Nephron (organoid): ENCODE measurements around the gene ZNF618.

ENCODE experiments used
- H3K27ac Mint-ChIP-seq, 3 experiments: 2 replicates each; pipeline ENCODE4 v1.8.0; 2020; ENCODE audit warnings: mixed read lengths in 3 of 3, mild to moderate bottlenecking in 2 of 3, moderate library complexity in 1 of 3
- H3K27me3 Mint-ChIP-seq: 2 replicates; pipeline ENCODE4 v1.8.0; 2021; ENCODE audit warnings: low read depth, mild to moderate bottlenecking, moderate library complexity, mixed read lengths
- H3K36me3 Mint-ChIP-seq: 2 replicates; pipeline ENCODE4 v1.8.0; 2020; ENCODE audit warnings: low read depth, mixed read lengths
- H3K4me1 Mint-ChIP-seq: 2 replicates; pipeline ENCODE4 v1.8.0; 2020; ENCODE audit warnings: mixed read lengths
- H3K4me3 Mint-ChIP-seq, 3 experiments: 2 replicates each; pipeline ENCODE4 v1.8.0; 2020; ENCODE audit warnings: mild to moderate bottlenecking in 3 of 3, mixed read lengths in 3 of 3, moderate library complexity in 2 of 3
- H3K9me3 Mint-ChIP-seq: 2 replicates; pipeline ENCODE4 v1.8.0; 2020; ENCODE audit warnings: mixed read lengths
- TF ChIP-seq, protein P1 (sequence below), 3 experiments: fragments of 200-600 bp; sonication (generic); IDR thresholded peaks; one replicate each; pipeline ENCODE4 v1.5.0; 2021; ENCODE audit warnings: antibody characterized with exemption in 3 of 3; ENCODE audit not compliant: unreplicated experiment in 3 of 3

Gene ZNF618

DNA sequence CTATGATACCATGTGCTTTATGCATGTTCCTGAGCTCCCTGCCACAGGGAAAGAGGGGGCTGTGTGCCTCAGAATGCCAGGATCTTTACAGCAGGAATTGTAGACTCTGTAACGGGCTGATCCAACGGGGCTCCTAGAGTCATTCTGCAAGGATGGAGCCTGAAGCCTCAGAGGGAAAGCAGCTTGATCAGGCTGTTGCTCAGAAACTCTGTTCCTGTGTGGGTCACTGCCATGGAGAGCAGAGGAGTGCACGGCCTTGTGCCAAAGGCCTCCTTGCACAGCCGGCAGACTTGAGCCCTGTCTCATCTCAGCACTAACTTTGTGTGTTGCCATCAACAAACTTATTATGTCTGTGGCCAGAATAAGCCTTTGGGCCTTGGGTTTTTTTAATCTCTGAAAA, 150.2 kb downstream of the ZNF618 start:
- Mint-ChIP-seq H3K9me3 (peaks cover 37% of the 10 kb centered on the region), H3K4me1 (peaks cover 6% of the 10 kb centered on the region), H3K27ac (no peak overlapping the region), H3K27me3 (no peaks in the 10 kb centered on the region), H3K36me3 (peaks cover 88% of the 10 kb centered on the region), H3K4me3 (no peak overlapping the region)
- TF ChIP-seq, protein P1, sequence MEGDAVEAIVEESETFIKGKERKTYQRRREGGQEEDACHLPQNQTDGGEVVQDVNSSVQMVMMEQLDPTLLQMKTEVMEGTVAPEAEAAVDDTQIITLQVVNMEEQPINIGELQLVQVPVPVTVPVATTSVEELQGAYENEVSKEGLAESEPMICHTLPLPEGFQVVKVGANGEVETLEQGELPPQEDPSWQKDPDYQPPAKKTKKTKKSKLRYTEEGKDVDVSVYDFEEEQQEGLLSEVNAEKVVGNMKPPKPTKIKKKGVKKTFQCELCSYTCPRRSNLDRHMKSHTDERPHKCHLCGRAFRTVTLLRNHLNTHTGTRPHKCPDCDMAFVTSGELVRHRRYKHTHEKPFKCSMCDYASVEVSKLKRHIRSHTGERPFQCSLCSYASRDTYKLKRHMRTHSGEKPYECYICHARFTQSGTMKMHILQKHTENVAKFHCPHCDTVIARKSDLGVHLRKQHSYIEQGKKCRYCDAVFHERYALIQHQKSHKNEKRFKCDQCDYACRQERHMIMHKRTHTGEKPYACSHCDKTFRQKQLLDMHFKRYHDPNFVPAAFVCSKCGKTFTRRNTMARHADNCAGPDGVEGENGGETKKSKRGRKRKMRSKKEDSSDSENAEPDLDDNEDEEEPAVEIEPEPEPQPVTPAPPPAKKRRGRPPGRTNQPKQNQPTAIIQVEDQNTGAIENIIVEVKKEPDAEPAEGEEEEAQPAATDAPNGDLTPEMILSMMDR (IDR thresholded peaks at IDR 0.05; ENCODE audit: unreplicated experiment in 3 of 3) = no peak

DNA sequence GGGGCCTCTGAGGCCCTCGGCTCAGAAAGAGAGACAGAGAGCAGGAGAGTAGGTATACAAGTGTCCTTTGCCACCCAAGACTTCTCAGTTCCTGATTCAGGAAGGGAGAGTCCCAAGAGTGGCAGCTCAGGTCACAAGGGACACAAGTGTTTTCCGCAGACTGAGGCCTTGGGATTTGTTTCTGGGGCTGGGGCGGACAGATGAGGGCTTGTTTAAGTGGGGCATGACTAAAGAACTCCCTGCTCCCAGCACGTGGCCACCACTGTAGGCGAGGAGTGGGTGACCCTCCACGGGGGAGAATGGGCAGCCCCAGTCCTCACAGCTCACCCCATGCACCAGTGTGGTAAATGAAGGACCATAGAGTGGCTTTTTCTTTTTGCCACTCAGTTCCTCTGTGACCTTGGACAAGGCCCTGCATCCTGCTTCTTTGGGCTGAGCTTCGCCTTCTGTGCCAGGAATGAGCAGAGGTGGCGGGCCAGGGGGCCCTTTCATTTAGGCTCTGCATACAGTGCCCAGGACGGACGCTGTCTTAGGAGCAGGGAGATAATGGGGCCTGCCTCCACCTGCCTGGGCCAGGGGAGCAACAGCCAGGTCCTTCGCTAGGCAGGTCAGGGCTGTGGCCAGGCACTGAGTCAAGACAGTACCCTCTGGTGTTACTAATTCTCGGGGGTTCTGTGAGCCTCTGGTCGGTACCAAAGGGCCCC, 151.2 kb downstream of the ZNF618 start:
- Mint-ChIP-seq H3K27me3 (no peaks in the 10 kb centered on the region), H3K9me3 (peaks cover 28% of the 10 kb centered on the region), H3K36me3 (peaks cover 86% of the 10 kb centered on the region), H3K27ac (no peak overlapping the region), H3K4me1 (peaks cover 6% of the 10 kb centered on the region), H3K4me3 (no peak overlapping the region)
- TF ChIP-seq, protein P1 (IDR thresholded peaks at IDR 0.05; ENCODE audit: unreplicated experiment in 3 of 3) = no peak

DNA sequence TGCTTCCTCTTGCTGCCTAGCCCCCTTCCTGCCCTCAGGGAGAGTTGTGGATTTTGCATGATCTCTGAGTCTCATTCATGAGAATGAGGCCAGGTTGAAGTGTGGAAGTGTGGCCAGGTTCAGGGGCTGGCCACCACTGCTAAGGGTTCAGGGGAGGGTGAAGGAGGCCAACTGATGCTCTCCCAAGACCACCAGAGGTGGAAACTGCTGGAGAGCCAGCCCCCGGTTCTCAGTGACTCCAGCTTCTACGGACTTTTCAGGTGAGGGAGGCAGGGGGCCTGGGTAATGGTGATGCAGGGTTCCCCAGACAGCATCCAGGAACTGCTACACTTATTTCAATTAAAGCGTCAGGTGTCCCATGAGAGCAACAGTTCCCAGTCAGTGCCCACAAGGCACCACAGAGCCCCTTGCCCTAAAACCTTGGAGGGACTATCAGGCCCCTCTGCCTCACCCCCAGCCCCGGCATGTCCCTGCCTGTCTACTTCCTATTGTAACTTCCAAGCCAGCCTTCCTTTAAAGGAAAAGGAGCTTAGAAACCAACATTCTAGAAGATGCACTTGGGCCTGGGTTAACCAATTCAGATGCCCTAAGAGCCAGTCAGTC, 151.9 kb downstream of the ZNF618 start:
- H3K4me1 Mint-ChIP-seq = peaks cover 6% of the 10 kb centered on the region
- H3K4me3 Mint-ChIP-seq = no peak overlapping the region
- H3K36me3 Mint-ChIP-seq = peaks cover 86% of the 10 kb centered on the region
- TF ChIP-seq, protein P1 (IDR thresholded peaks at IDR 0.05; ENCODE audit: unreplicated experiment in 3 of 3) = no peak
- H3K27me3 Mint-ChIP-seq = no peaks in the 10 kb centered on the region
- peaks cover 21% of the 10 kb centered on the region for H3K9me3 Mint-ChIP-seq
- no peak overlapping the region for H3K27ac Mint-ChIP-seq

DNA sequence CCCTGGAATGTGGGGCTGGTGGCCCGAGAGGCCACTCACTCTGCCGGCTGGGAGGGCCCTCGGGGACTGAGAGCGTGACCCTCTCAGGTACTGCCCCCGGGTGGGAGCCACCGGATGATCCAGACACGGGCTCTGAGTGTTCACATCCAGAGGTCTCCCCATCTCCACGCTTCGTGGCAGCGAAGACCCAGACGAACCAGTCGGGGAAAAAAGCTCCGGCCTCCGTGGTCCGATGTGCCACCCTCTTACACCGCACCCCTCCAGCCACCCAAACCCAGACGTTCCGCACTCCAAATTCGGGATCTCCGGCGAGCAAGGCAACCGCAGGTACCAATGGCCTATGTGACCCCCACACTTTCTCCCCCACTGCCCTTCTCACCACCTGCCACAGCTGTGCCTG, 152.5 kb downstream of the ZNF618 start:
- H3K9me3 Mint-ChIP-seq = peaks cover 14% of the 10 kb centered on the region
- TF ChIP-seq, protein P1 (IDR thresholded peaks at IDR 0.05; ENCODE audit: unreplicated experiment in 3 of 3) = no peak
- H3K4me3 Mint-ChIP-seq = no peak overlapping the region
- H3K27me3 Mint-ChIP-seq = no peaks in the 10 kb centered on the region
- peaks cover 6% of the 10 kb centered on the region for H3K4me1 Mint-ChIP-seq
- peaks cover 83% of the 10 kb centered on the region for H3K36me3 Mint-ChIP-seq
- no peak overlapping the region for H3K27ac Mint-ChIP-seq

DNA sequence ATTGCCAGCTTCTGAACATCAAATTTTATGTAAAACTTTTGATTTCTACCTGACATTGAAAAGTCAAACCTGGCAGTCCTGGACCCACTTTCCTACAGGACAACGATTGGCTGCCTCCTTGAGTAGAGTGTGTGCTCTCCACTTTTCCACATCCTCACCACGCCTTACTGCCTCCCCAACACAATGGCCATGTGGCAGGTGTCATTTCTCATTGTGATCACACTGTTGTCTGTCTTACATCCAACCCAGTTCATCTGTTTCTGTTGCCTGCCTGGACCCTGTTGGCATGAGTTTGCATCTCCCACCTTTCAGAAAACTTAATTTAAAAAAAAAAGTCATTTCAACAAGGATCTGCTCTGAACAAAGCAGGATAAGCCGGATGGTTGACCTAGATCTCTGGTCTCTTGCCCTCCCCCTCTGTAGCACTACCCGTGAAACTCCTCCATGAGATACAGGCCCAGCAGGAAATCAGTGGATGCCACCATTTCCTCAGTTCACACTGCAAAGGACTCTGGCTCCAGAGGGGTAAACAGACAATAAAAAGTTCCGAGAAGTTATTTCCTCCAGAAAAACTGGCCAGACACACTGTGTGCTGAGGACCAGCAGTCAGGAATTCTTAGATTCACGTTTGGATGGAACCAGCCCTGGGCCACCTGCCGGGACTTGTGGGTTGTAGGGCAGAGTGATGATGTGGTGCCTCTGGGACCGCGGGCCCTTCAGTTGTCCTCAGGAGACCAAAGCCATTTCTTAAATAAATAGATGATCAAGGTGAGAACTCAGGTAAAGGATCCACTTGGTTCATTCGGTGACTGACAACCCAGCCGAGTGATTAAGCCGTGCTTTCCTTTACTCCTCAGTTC, 153.4 kb downstream of the ZNF618 start:
- Mint-ChIP-seq H3K27ac (peak overlapping the region in 1 of 3 experiments; percentile 39), H3K4me1 (peaks cover 6% of the 10 kb centered on the region), H3K4me3 (no peak overlapping the region), H3K9me3 (peaks cover 6% of the 10 kb centered on the region), H3K27me3 (no peaks in the 10 kb centered on the region), H3K36me3 (peaks cover 83% of the 10 kb centered on the region)
- TF ChIP-seq, protein P1 (IDR thresholded peaks at IDR 0.05; ENCODE audit: unreplicated experiment in 3 of 3) = no peak
